ENCODE data around the gene MAMDC2. TPM values are rescaled to one million over a fixed set of nuclear protein-coding genes. Genes with fewer than 3 reads are reported as not detected.

The MAMDC2 gene
- total RNA-seq, 3 donors from 2014 or later (not counting 1 experiment from before 2014, with no cell fraction given), result 0.10 to 0.32 TPM; not detected in 1

DNA sequence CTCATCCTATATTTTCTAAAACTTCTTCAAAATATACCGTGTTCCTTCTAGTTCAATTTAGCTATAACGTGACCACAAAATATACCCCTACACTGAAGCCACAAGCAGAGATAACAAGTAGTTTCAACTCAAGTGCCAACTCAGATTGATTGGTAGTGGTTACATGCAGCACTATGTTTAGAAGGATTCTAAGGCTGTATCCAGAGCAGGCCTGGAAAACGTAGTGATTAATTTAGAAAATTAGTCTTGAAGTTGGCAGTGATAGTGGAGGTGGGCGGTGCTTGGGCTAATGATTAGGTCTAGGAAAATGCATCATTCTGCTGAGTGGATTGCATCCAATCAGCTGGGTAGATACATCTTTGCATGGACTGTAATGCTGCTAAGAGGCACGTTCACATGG is 61.5 kb downstream of the MAMDC2 start:
- ATAC-seq, result no peak

DNA sequence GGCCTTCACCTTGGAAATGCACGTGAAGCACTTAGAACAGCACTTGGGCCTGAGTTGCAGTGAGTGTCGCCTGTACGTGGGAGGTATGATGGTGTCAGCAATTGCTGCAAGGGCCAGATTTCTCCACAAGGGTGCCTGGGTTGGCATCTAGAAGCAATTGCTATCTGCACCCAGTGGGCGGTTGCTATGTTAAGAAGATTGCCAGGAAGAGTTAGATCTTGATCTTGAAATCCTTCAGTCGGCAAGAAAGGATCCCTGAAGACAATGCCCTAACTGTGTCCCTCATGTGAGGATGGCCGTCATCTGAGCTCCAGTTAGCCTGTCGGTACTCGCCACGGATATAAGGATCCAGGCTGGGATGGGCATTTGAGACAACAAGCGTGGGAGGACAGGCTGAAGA is 62.9 kb downstream of the MAMDC2 start:
- Mint-ChIP-seq H3K9me3 (no peaks in the 10 kb centered on the region), H3K36me3 (no peaks in the 10 kb centered on the region), H3K4me3 (no peak overlapping the region), H3K27me3 (ENCODE audit: low read depth in 2 of 2) (peaks cover 12 to 13% of the 10 kb centered on the region in 2 donors), H3K27ac (no peak overlapping the region), H3K4me1 (peaks cover 0 to 8% of the 10 kb centered on the region in 2 donors)
- Histone ChIP-seq H3K36me3 (ENCODE audit: control insufficient read depth, insufficient read depth, low read length) (no peaks in the 10 kb centered on the region), H3K27ac (ENCODE audit: low read length) (no peak overlapping the region), H3K4me3 (ENCODE audit: low read length) (no peak overlapping the region), H3K4me1 (ENCODE audit: control insufficient read depth, insufficient read depth, low read length) (peaks cover 3% of the 10 kb centered on the region), H3K27me3 (ENCODE audit: control insufficient read depth, insufficient read depth, low read length) (no peaks in the 10 kb centered on the region), H3K9me3 (ENCODE audit: control insufficient read depth, insufficient read depth, low read length) (no peaks in the 10 kb centered on the region)
- intact Hi-C loops (cut with micrococcal nuclease), result no loop called here
- no peak for ATAC-seq
- DNase-seq, result no peak
- TF ChIP-seq, protein P1, sequence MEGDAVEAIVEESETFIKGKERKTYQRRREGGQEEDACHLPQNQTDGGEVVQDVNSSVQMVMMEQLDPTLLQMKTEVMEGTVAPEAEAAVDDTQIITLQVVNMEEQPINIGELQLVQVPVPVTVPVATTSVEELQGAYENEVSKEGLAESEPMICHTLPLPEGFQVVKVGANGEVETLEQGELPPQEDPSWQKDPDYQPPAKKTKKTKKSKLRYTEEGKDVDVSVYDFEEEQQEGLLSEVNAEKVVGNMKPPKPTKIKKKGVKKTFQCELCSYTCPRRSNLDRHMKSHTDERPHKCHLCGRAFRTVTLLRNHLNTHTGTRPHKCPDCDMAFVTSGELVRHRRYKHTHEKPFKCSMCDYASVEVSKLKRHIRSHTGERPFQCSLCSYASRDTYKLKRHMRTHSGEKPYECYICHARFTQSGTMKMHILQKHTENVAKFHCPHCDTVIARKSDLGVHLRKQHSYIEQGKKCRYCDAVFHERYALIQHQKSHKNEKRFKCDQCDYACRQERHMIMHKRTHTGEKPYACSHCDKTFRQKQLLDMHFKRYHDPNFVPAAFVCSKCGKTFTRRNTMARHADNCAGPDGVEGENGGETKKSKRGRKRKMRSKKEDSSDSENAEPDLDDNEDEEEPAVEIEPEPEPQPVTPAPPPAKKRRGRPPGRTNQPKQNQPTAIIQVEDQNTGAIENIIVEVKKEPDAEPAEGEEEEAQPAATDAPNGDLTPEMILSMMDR (IDR thresholded peaks at IDR 0.05), result no peak
- WGBS (ENCODE audit: insufficient coverage), result 93% methylated on average over 10 of the region's 10 CpGs

More for the DNA sequence above, 61.5 kb downstream of the MAMDC2 start:
- peaks cover 7 to 12% of the 10 kb centered on the region in 2 donors for H3K27me3 Mint-ChIP-seq (ENCODE audit: low read depth in 2 of 2)
- DNase-seq, result no peak
- H3K27ac Mint-ChIP-seq, result no peak overlapping the region
- H3K4me1 Mint-ChIP-seq, result peaks cover 0 to under 1% of the 10 kb centered on the region in 2 donors
- H3K9me3 Mint-ChIP-seq, result no peaks in the 10 kb centered on the region
- H3K36me3 Mint-ChIP-seq, result no peaks in the 10 kb centered on the region
- H3K36me3 ChIP-seq (ENCODE audit: control insufficient read depth, insufficient read depth, low read length), result no peaks in the 10 kb centered on the region
- H3K27ac ChIP-seq (ENCODE audit: low read length), result no peak overlapping the region
- intact Hi-C loops (cut with micrococcal nuclease), result no loop called here
- 91% methylated on average over 5 of the region's 5 CpGs for WGBS (ENCODE audit: insufficient coverage)
- H3K4me3 ChIP-seq (ENCODE audit: low read length), result no peak overlapping the region
- no peaks in the 10 kb centered on the region for H3K9me3 ChIP-seq (ENCODE audit: control insufficient read depth, insufficient read depth, low read length)
- no peaks in the 10 kb centered on the region for H3K27me3 ChIP-seq (ENCODE audit: control insufficient read depth, insufficient read depth, low read length)
- no peaks in the 10 kb centered on the region for H3K4me1 ChIP-seq (ENCODE audit: control insufficient read depth, insufficient read depth, low read length)
- TF ChIP-seq, protein P1 (IDR thresholded peaks at IDR 0.05), result no peak
- H3K4me3 Mint-ChIP-seq, result no peak overlapping the region

GRCh38 chr9:70107558-70107957 is 63.9 kb downstream of the MAMDC2 start:
- H3K27ac Mint-ChIP-seq, result no peak overlapping the region

More at GRCh38 chr9:70107558-70107957, 63.9 kb downstream of the MAMDC2 start:
- no peaks in the 10 kb centered on the region for H3K27me3 ChIP-seq (ENCODE audit: control insufficient read depth, insufficient read depth, low read length)
- no peaks in the 10 kb centered on the region for H3K9me3 ChIP-seq (ENCODE audit: control insufficient read depth, insufficient read depth, low read length)
- DNase-seq (no peak), ATAC-seq (no peak)
- peaks cover 12 to 13% of the 10 kb centered on the region in 2 donors for H3K27me3 Mint-ChIP-seq (ENCODE audit: low read depth in 2 of 2)
- no peak overlapping the region for H3K4me3 ChIP-seq (ENCODE audit: low read length)
- 95% methylated on average over 1 of the region's 1 CpG for WGBS (ENCODE audit: insufficient coverage)
- intact Hi-C loops (cut with micrococcal nuclease), result no loop called here
- H3K9me3 Mint-ChIP-seq, result no peaks in the 10 kb centered on the region
- H3K4me1 Mint-ChIP-seq, result peaks cover 0 to 8% of the 10 kb centered on the region in 2 donors
- H3K36me3 Mint-ChIP-seq, result no peaks in the 10 kb centered on the region
- no peak overlapping the region for H3K4me3 Mint-ChIP-seq
- H3K36me3 ChIP-seq (ENCODE audit: control insufficient read depth, insufficient read depth, low read length), result no peaks in the 10 kb centered on the region
- peaks cover 3% of the 10 kb centered on the region for H3K4me1 ChIP-seq (ENCODE audit: control insufficient read depth, insufficient read depth, low read length)
- TF ChIP-seq, protein P1 (IDR thresholded peaks at IDR 0.05), result no peak
- H3K27ac ChIP-seq (ENCODE audit: low read length), result no peak overlapping the region

Measured in natural killer cell (primary cell).